ENCODE results near the gene TTC28. TPM values are rescaled to one million over a fixed set of nuclear protein-coding genes. Genes with fewer than 3 reads are reported as not detected.

The TTC28 gene
- total and polyA plus RNA-seq, 2 donors (not counting 3 experiments of a cell fraction or from before 2014, with no cell fraction given): 16.5 to 51.1 TPM

- Histone ChIP-seq H3K4me1 (ENCODE audit: control insufficient read depth, extremely low read depth, insufficient read depth, low read length) (no peaks in the 10 kb centered on the region), H3K36me3 (ENCODE audit: control insufficient read depth in 2 of 2, extremely low read depth in 1 of 2, insufficient read depth in 2 of 2, low read length in 2 of 2) (peaks cover 0 to 2% of the 10 kb centered on the region in 2 experiments), H3K9ac (replicated peaks; ENCODE audit: extremely low read depth, insufficient read depth, low read length) (no peak overlapping the region), H4K20me1 (replicated peaks; ENCODE audit: control insufficient read depth, extremely low read depth, insufficient read depth, low read length) (no peaks in the 10 kb centered on the region), H3K27ac (ENCODE audit: insufficient read depth, low read depth, low read length) (no peak overlapping the region), H2AFZ (ENCODE audit: low read depth, low read length) (no peak overlapping the region), H3K4me3 (replicated peaks in 1 of 3; ENCODE audit: insufficient read depth in 1 of 3, low read depth in 1 of 3, low read length in 3 of 3) (no peak overlapping the region), H3K27me3 (ENCODE audit: control insufficient read depth in 2 of 2, insufficient read depth in 2 of 2, low read length in 2 of 2) (no peaks in the 10 kb centered on the region), H3K9me3 (replicated peaks; ENCODE audit: control insufficient read depth, insufficient read depth, low read length) (no peaks in the 10 kb centered on the region), H3K4me2 (ENCODE audit: insufficient read depth, low read length) (no peak overlapping the region), H3K79me2 (ENCODE audit: control insufficient read depth, insufficient read depth, low read length) (no peaks in the 10 kb centered on the region), H3K9me1 (replicated peaks; ENCODE audit: control insufficient read depth, extremely low read depth, insufficient read depth, low read length) (no peaks in the 10 kb centered on the region)
- ChIA-PET POLR2A (no interaction called here), CTCF (interaction anchor here (1.0 kb wide), 1 partner anchor 41 kb away, joined by 3 read pairs; no protein-coding TSS in a partner anchor)
- FAIRE-seq (no peak), DNase-seq (ENCODE audit: low read depth, low spot score) (no peak)
- BruUV-seq (replicated peaks): no TSS peak
- intact Hi-C loops (cut with micrococcal nuclease): no loop called here
- TF ChIP-seq POLR2AphosphoS5 (IDR thresholded peaks at IDR 0.05; ENCODE audit: insufficient read depth, low read depth, low read length) (no peak), POLR2A (IDR thresholded peaks at IDR 0.05; ENCODE audit: low read depth, low read length) (no peak), EZH2 (IDR thresholded peaks at IDR 0.05; ENCODE audit: borderline replicate concordance, low read depth, low read length, severe bottlenecking) (no peak), MAX (IDR thresholded peaks at IDR 0.05; ENCODE audit: insufficient read depth, insufficient read length) (no peak), FOS (IDR thresholded peaks at IDR 0.05; ENCODE audit: borderline replicate concordance, insufficient read depth, low read length) (no peak), MYC (IDR thresholded peaks at IDR 0.05; ENCODE audit: low read depth, low read length) (no peak), GATA2 (IDR thresholded peaks at IDR 0.05; ENCODE audit: insufficient read depth, insufficient read length, low read depth, low read length) (no peak), JUN (IDR thresholded peaks at IDR 0.05; ENCODE audit: borderline replicate concordance, insufficient read depth, insufficient read length, low read depth) (no peak)
- TF ChIP-seq, protein P1, sequence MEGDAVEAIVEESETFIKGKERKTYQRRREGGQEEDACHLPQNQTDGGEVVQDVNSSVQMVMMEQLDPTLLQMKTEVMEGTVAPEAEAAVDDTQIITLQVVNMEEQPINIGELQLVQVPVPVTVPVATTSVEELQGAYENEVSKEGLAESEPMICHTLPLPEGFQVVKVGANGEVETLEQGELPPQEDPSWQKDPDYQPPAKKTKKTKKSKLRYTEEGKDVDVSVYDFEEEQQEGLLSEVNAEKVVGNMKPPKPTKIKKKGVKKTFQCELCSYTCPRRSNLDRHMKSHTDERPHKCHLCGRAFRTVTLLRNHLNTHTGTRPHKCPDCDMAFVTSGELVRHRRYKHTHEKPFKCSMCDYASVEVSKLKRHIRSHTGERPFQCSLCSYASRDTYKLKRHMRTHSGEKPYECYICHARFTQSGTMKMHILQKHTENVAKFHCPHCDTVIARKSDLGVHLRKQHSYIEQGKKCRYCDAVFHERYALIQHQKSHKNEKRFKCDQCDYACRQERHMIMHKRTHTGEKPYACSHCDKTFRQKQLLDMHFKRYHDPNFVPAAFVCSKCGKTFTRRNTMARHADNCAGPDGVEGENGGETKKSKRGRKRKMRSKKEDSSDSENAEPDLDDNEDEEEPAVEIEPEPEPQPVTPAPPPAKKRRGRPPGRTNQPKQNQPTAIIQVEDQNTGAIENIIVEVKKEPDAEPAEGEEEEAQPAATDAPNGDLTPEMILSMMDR (IDR thresholded peaks at IDR 0.05; ENCODE audit: extremely low read depth in 1 of 2, insufficient read depth in 1 of 2, low read depth in 1 of 2, low read length in 2 of 2): no peak
- dilution Hi-C loops (cut with MboI; ENCODE audit: extremely low pct_ligation_motif_present, low sequenced_read_pairs): no loop called here
These were observed 607.6 kb downstream of the TTC28 start for GRCh38 chr22:28072066-28072465.

All from endothelial cell of umbilical vein (primary cell).